ENCODE data around the gene SULT4A1. TPM values are rescaled to one million over a fixed set of nuclear protein-coding genes. Genes with fewer than 3 reads are reported as not detected.

Gene SULT4A1
- total RNA-seq, 1 experiment from 2014 or later = 8.4 TPM

DNA sequence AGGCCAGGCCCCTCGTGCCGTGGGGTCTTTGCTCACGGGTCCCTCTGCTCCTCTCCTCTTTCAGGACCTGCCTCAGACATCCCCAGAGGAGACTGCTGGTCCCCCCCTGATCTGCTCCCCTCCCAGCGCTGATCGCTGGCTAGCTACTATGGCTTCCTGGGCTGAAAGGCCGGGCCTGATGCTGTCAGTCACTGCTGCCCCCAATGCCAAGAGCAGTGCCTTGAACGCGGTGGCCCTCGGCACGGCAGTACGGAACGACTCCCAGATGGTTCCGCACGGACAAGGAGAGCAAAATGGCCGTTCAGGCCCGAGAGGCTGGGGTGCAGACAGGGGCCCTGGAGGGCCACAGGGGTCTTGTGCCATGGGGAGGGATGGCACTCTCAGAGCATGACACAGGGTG is 21.5 kb downstream of the SULT4A1 start:
- TF ChIP-seq SIN3A (IDR thresholded peaks at IDR 0.05; ENCODE audit: low read depth) = no peak
- no peak for TF ChIP-seq ELF1 (IDR thresholded peaks at IDR 0.05; ENCODE audit: borderline replicate concordance, low read depth)
- TF ChIP-seq CBX3 (IDR thresholded peaks at IDR 0.05; ENCODE audit: low read depth) = no peak
- TF ChIP-seq, protein P1, sequence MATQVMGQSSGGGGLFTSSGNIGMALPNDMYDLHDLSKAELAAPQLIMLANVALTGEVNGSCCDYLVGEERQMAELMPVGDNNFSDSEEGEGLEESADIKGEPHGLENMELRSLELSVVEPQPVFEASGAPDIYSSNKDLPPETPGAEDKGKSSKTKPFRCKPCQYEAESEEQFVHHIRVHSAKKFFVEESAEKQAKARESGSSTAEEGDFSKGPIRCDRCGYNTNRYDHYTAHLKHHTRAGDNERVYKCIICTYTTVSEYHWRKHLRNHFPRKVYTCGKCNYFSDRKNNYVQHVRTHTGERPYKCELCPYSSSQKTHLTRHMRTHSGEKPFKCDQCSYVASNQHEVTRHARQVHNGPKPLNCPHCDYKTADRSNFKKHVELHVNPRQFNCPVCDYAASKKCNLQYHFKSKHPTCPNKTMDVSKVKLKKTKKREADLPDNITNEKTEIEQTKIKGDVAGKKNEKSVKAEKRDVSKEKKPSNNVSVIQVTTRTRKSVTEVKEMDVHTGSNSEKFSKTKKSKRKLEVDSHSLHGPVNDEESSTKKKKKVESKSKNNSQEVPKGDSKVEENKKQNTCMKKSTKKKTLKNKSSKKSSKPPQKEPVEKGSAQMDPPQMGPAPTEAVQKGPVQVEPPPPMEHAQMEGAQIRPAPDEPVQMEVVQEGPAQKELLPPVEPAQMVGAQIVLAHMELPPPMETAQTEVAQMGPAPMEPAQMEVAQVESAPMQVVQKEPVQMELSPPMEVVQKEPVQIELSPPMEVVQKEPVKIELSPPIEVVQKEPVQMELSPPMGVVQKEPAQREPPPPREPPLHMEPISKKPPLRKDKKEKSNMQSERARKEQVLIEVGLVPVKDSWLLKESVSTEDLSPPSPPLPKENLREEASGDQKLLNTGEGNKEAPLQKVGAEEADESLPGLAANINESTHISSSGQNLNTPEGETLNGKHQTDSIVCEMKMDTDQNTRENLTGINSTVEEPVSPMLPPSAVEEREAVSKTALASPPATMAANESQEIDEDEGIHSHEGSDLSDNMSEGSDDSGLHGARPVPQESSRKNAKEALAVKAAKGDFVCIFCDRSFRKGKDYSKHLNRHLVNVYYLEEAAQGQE (IDR thresholded peaks at IDR 0.05; ENCODE audit: low read depth) = no peak
- no peak for TF ChIP-seq POLR2AphosphoS5 (IDR thresholded peaks at IDR 0.05; ENCODE audit: low read depth, low read length)
- no peak for TF ChIP-seq SP1 (IDR thresholded peaks at IDR 0.05; ENCODE audit: low read depth)
- TF ChIP-seq EGR1 (IDR thresholded peaks at IDR 0.05; ENCODE audit: low read depth) = no peak
- TF ChIP-seq JUND (IDR thresholded peaks at IDR 0.05) = no peak
- TF ChIP-seq EZH2phosphoT487 (IDR thresholded peaks at IDR 0.05; ENCODE audit: borderline replicate concordance) = no peak
- TF ChIP-seq FOSL1 (IDR thresholded peaks at IDR 0.05; ENCODE audit: low read depth) = no peak
- TF ChIP-seq SRF (IDR thresholded peaks at IDR 0.05; ENCODE audit: low read depth) = no peak
- DNase-seq (ENCODE audit: low read depth, low spot score) (no peak), ATAC-seq (no peak)
- POLR2A ChIA-PET = no interaction called here
- H3K9me2 ChIP-seq (ENCODE audit: insufficient read depth) = no peaks in the 10 kb centered on the region
- H3K79me2 ChIP-seq (ENCODE audit: insufficient read depth, low read length) = peaks cover 4% of the 10 kb centered on the region; the same call in 1 of the 2 replicates
- intact Hi-C loops (cut with micrococcal nuclease) = no loop called here
- H3K4me2 ChIP-seq (ENCODE audit: low read length) = no peak overlapping the region
- no peak overlapping the region for H3K27ac ChIP-seq (ENCODE audit: low read depth, low read length)
- H3K4me1 ChIP-seq (ENCODE audit: control insufficient read depth in 1 of 2, insufficient read depth in 2 of 2, low read length in 2 of 2) = no peaks in the 10 kb centered on the region
- no peaks in the 10 kb centered on the region for H3K27me3 ChIP-seq (ENCODE audit: insufficient read depth, low read length)
- no peaks in the 10 kb centered on the region for H3K36me3 ChIP-seq (ENCODE audit: control insufficient read depth in 1 of 2, insufficient read depth in 2 of 2, low read length in 2 of 2)
- CTCF ChIA-PET = no interaction called here
- no peaks in the 10 kb centered on the region for H4K20me1 ChIP-seq (ENCODE audit: insufficient read depth)
- no peak overlapping the region for H2AFZ ChIP-seq (ENCODE audit: low read depth, low read length, poor library complexity, severe bottlenecking)
- no peak overlapping the region for H3K4me3 ChIP-seq (replicated peaks in 1 of 2; ENCODE audit: low read depth in 1 of 2, low read length in 2 of 2)
- H3K9ac ChIP-seq (ENCODE audit: low read length) = no peak overlapping the region
- H3K9me3 ChIP-seq (ENCODE audit: control insufficient read depth in 1 of 2, insufficient read depth in 1 of 2, low read depth in 1 of 2, low read length in 2 of 2) = no peaks in the 10 kb centered on the region
- BruUV-seq (replicated peaks) = no TSS peak
- RAD21 ChIA-PET (ENCODE audit: low non-redundant PET in 1 of 2, low total read pairs in 2 of 2, uncharacterized antibody in 2 of 2, unreplicated experiment in 2 of 2) = no interaction called here

Data from HCT116 (cell line).